ENCODE results near the gene GHRH.

- TF ChIP-seq POLR2A (IDR thresholded peaks at IDR 0.05) (no peak), CTCF (IDR thresholded peaks at IDR 0.05) (no peak)
These were observed 17.0 kb downstream of the GHRH start for GRCh38 chr20:37244572-37244957.

Data from thyroid gland (tissue), 4 donors.